NOMO-1 (cell line): Measurements from ENCODE around the gene ATL1.
"Not testable (repeated sequence)": the region's sequence is repeated elsewhere in the genome, so short reads cannot be mapped to it uniquely, and the experiment has no call there.

Experiments used
- DNase-seq, 2 experiments: peaks; one replicate each; lab custom pipeline; 2025; ENCODE audit not compliant: unreplicated experiment in 2 of 2; lab: John Stamatoyannopoulos, UW

The ATL1 gene

GRCh38 chr14:50600849-50601248 is 40.9 kb downstream of the ATL1 start:
- DNase-seq = no peak

GRCh38 chr14:50601394-50601793 is 41.4 kb downstream of the ATL1 start:
- no peak for DNase-seq

GRCh38 chr14:50602035-50602434 is 42.1 kb downstream of the ATL1 start:
- no peak for DNase-seq

GRCh38 chr14:50603565-50603964 is 43.6 kb downstream of the ATL1 start:
- no peak for DNase-seq

- no peak for DNase-seq
Observed at GRCh38 chr14:50605766-50606165, 45.8 kb downstream of the ATL1 start.

- DNase-seq = no peak
Observed at GRCh38 chr14:50606468-50606867, 46.5 kb downstream of the ATL1 start.

GRCh38 chr14:50607181-50607580 is 47.2 kb downstream of the ATL1 start:
- DNase-seq = no peak

GRCh38 chr14:50607761-50608160 is 47.8 kb downstream of the ATL1 start:
- no peak for DNase-seq

GRCh38 chr14:50608302-50608851 is 48.4 kb downstream of the ATL1 start:
- no peak for DNase-seq

GRCh38 chr14:50610465-50610864 is 50.5 kb downstream of the ATL1 start:
- DNase-seq = no peak

- DNase-seq = no peak
Observed at GRCh38 chr14:50612806-50613205, 52.9 kb downstream of the ATL1 start.

GRCh38 chr14:50615056-50615455 is 55.1 kb downstream of the ATL1 start:
- DNase-seq = no peak

GRCh38 chr14:50615552-50615951 is 55.6 kb downstream of the ATL1 start:
- DNase-seq = no peak

- no peak for DNase-seq
Observed at GRCh38 chr14:50616275-50616674, 56.3 kb downstream of the ATL1 start.

GRCh38 chr14:50619569-50620141 is 59.7 kb downstream of the ATL1 start:
- DNase-seq = peak in 1 of 2 experiments; percentile 14

- DNase-seq = no peak
Observed at GRCh38 chr14:50620341-50620740, 60.4 kb downstream of the ATL1 start.

GRCh38 chr14:50622978-50623377 is 63.0 kb downstream of the ATL1 start:
- no peak for DNase-seq

- DNase-seq = no peak
Observed at GRCh38 chr14:50624447-50624846, 64.5 kb downstream of the ATL1 start.

- not testable (repeated sequence) for DNase-seq
Observed at GRCh38 chr14:50624947-50625346, 65.0 kb downstream of the ATL1 start.

- no peak for DNase-seq
Observed at GRCh38 chr14:50631408-50631821, 71.5 kb downstream of the ATL1 start.

GRCh38 chr14:50633954-50634353 is 74.0 kb downstream of the ATL1 start:
- no peak for DNase-seq

GRCh38 chr14:50635141-50635540 is 75.2 kb downstream of the ATL1 start:
- no peak for DNase-seq

- no peak for DNase-seq
Observed at GRCh38 chr14:50647282-50647681, 87.3 kb downstream of the ATL1 start.
